ENCODE data around the gene RBMS2.

RBMS2 gene

DNA sequence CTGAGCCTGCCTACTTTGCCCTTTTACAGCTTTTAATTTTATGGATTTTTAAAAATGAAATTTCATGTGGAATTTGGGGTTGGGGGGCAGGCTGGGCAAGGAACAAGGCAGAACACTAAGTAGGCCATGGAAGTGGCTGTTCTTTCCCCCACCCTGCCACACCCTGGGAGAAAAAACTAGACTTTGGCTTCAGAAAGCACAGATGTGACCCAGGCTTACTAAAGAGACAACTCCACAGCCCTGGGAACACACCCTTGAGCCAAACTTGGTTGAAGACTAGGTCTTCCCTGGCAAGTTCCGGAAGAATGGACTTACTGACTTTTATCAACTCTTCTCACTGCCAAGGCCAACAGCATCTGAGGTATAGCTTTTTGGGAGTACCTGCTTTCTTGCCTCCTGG lies 68.2 kb downstream of the RBMS2 start:
- no peak for FAIRE-seq

GRCh38 chr12:56590237-56590830 lies 68.7 kb downstream of the RBMS2 start:
- FAIRE-seq, result no peak

GRCh38 chr12:56591126-56591525 lies 69.5 kb downstream of the RBMS2 start:
- FAIRE-seq, result no peak

DNA sequence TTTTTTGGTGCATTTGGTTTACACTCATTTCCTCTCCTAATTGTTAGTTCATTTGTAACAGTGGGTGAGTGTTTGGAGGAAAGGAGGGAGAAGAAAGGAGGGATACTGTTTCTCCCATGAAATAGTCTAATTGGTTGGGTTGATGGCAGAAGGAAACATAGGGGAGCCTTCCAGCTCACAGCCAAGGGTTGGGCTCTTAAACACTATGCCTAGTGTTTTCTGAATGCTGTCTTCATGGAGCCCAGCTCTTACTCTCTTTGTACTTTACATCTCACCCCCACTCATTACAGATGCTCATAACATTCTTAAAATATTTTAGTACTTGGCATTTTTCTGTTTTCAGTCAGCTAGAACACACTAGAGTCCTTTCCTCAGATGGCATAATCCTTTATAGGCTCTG lies 70.3 kb downstream of the RBMS2 start:
- FAIRE-seq, result no peak

- no peak for FAIRE-seq
Observed at GRCh38 chr12:56593909-56594621, 72.4 kb downstream of the RBMS2 start.

- no peak for FAIRE-seq
Observed at GRCh38 chr12:56596815-56597214, 75.2 kb downstream of the RBMS2 start.

DNA sequence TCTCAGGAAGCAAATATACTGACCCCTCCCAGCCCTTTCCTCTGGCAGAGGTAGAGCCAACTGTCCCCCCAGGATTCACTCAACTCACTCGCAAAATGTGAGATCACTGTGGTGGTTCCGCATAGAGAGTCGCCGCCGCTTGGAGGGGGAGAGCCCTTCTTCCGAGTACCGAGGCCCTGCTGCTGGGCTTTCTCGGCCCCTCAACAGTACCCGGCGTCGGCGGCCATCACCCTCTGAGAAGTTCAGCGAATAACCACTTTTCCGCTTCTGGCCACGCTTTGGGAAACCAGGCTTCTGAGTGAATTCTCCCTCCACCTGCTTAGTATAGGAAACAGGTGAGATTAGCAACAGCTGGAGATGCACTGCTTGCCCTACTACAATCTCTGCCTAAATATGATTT lies 77.4 kb downstream of the RBMS2 start:
- FAIRE-seq, result no peak

- no peak for FAIRE-seq
Observed at GRCh38 chr12:56599797-56600196, 78.2 kb downstream of the RBMS2 start.

DNA sequence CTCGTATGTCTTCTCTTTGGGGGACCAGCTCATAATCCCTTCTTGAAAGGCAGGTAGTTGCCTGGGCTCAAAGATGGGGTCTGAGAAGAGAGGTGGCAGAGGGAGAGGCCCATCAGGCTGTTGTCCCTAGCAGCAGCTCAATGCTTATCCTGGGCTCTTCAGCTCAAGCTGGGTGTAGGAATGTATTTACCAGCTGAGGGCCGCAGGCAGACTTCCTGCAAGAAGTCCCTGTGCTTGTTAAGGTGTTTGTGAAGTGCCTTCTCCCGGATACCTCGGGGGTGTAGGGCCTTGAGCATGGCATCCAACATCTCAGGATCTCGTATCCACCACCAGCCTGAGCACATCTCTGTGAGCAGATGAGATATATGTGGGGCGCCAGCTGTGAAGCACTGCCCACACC lies 79.1 kb downstream of the RBMS2 start:
- FAIRE-seq, result no peak

GRCh38 chr12:56601503-56601902 lies 79.9 kb downstream of the RBMS2 start:
- no peak for FAIRE-seq

GRCh38 chr12:56602239-56602638 lies 80.6 kb downstream of the RBMS2 start:
- FAIRE-seq, result no peak

- FAIRE-seq, result no peak
Observed at GRCh38 chr12:56604355-56604754, 82.7 kb downstream of the RBMS2 start.

GRCh38 chr12:56614627-56615026 lies 93.0 kb downstream of the RBMS2 start:
- FAIRE-seq, result no peak

DNA sequence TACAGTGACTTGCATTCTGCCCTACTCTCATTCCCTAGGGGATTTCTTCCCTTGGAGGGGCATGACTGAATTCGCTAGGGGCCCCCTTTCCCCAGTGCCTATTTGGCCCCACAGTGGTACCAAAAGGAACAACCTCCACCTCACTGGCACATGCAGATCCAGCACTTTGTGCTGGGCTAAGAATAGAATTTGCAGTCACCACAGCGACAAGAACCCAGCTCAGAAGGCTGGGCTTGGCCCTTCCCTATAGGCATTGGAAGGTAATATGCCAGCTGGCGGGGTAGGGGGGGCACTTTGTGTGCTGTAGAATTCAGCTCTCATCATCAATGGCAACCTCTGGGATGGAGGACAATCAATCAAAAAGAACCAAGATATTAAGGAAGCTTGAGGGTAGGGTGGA lies 94.6 kb downstream of the RBMS2 start:
- no peak for FAIRE-seq

DNA sequence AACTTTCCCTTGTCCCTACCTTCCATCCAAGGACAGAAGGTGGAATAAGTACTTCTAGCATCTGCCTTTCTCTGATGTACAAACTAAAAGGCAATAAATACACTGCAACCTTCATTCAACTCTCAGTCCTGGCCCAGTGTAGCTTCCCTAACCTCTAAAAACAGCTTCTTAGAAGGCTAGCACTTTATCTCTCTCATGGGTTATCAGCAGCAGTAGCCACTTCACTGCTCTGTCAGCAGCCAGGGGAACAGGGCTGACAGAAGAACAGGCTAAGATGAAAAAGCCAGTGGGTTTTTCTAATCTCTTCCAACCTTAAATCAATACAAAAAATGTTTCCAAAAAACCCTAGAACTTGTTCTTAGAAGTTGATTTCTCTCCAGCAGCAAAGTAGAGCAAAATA lies 95.3 kb downstream of the RBMS2 start:
- no peak for FAIRE-seq

DNA sequence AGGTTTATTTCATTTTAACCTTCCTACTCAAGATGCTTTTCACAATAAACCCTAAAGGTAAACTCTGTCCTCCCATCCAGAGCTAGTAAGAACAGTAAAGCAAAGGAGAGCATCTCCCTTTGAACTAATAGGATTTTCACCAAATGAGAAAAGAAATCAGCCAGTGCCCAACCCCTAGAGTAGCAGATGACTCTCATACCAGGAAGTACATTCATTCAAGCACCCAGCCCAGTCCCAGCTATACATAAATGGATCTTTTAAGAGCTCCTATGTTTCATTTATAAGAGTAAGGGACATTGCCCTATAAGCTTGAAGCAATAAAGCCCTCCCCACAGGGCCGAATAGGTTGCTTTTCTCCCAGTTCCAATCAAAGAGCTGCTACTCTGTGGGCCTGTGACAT lies 100.9 kb downstream of the RBMS2 start:
- FAIRE-seq, result no peak

- no peak for FAIRE-seq
Observed at GRCh38 chr12:56626701-56627100, 105.1 kb downstream of the RBMS2 start.

GRCh38 chr12:56628671-56629458 lies 107.2 kb downstream of the RBMS2 start:
- FAIRE-seq, result no peak

- FAIRE-seq, result no peak
Observed at GRCh38 chr12:56629459-56630179, 108.0 kb downstream of the RBMS2 start.

DNA sequence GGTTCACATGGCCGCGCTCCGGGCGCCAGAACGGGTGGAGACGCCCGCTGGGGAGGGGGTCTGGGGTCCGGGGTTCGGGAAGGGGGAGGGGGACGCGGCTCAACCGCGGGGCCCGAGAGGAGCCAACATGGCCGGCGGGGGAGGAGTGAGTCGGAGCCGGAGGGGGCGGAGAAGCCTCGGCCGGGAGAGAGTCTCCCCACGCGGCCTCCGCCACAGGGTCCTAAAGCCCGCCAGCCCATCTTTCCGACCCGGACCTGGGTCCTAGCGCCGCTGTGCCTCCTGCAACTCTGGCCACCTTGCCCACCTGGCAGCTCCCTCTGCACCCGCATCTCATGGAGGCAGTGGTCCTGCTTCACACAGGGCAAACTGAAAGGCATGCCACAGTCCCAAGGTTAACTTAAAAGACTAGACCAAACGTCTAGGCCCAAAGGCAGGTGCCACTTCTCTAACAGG lies 108.6 kb downstream of the RBMS2 start, which contains the start of gene BAZ2A:
BAZ2A (minus strand) TSS at position 147 of the 453 bp plus-strand sequence. CDS start 12,796 bp downstream, outside the sequence.
- no peak for FAIRE-seq

- no peak for FAIRE-seq
Observed at GRCh38 chr12:56631790-56632700, 110.4 kb downstream of the RBMS2 start.

All from endometrium (tissue), 2 donors.